Fibroblast of lung (primary cell): Measurements from ENCODE around the gene WDR54. TPM values are rescaled to one million over a fixed set of nuclear protein-coding genes. Genes with fewer than 3 reads are reported as not detected.

ENCODE experiments used
- DNase-seq, 2 donors: peaks; one replicate each; pipeline versions ENCODE4 v3.0.0 to v3.0.0-alpha.2; 2010; ENCODE audit warnings: low read depth in 2 of 2
- H2AFZ ChIP-seq: 2 replicates; pipeline ENCODE4 v1.5.1; 2012; ENCODE audit warnings: low read length, control low read depth, inconsistent platforms
- H3K27ac ChIP-seq: 2 replicates; pipeline ENCODE4 v1.5.1; 2011; ENCODE audit warnings: low read length, control low read depth; ENCODE audit not compliant: insufficient read depth
- H3K27me3 ChIP-seq: 2 replicates; pipeline ENCODE4 v1.5.1; 2011; ENCODE audit warnings: mild to moderate bottlenecking, low read length; ENCODE audit not compliant: control insufficient read depth, insufficient read depth
- H3K36me3 ChIP-seq: 2 replicates; pipeline ENCODE4 v1.5.1; 2011; ENCODE audit warnings: low read length; ENCODE audit not compliant: control insufficient read depth, insufficient read depth
- H3K4me1 ChIP-seq: 2 replicates; pipeline ENCODE4 v1.5.1; 2011; ENCODE audit warnings: low read length; ENCODE audit not compliant: control insufficient read depth, insufficient read depth; ENCODE audit errors: extremely low read depth
- H3K4me2 ChIP-seq: 2 replicates; pipeline ENCODE4 v1.5.1; 2011; ENCODE audit warnings: low read length, control low read depth; ENCODE audit not compliant: insufficient read depth; ENCODE audit errors: extremely low read depth
- H3K4me3 ChIP-seq, 4 experiments: fragments of 200-600 bp in 1 of 4; sonication (generic) in 1 of 4; replicated peaks in 1 of 4; 2 replicates each; pipeline ENCODE4 v1.5.1; 2011 to 2016; ENCODE audit warnings: low read length in 4 of 4, low read depth in 3 of 4, mild to moderate bottlenecking in 3 of 4, control low read depth in 2 of 4, inconsistent platforms in 1 of 4, mixed read lengths in 1 of 4; ENCODE audit not compliant: insufficient read depth in 1 of 4; ENCODE audit errors: control extremely low read depth in 1 of 4
- H3K79me2 ChIP-seq: 2 replicates; pipeline ENCODE4 v1.5.1; 2012; ENCODE audit warnings: mild to moderate bottlenecking, low read length, inconsistent platforms; ENCODE audit not compliant: control insufficient read depth, insufficient read depth
- H3K9ac ChIP-seq: 2 replicates; pipeline ENCODE4 v1.5.1; 2011; ENCODE audit warnings: mild to moderate bottlenecking, low read length, control low read depth; ENCODE audit not compliant: insufficient read depth
- H3K9me3 ChIP-seq: 2 replicates; pipeline ENCODE4 v1.5.1; 2012; ENCODE audit warnings: low read depth, low read length; ENCODE audit not compliant: control insufficient read depth, insufficient read depth
- H4K20me1 ChIP-seq: 2 replicates; pipeline ENCODE4 v1.5.1; 2011; ENCODE audit warnings: low read length; ENCODE audit not compliant: control insufficient read depth, insufficient read depth; ENCODE audit errors: extremely low read depth
- CTCF ChIP-seq, 2 donors: IDR thresholded peaks in 1 of 2; conservative IDR thresholded peaks in 1 of 2; 1 replicate in 1 of 2; 2 replicates in 1 of 2; pipeline ENCODE4 v1.5.1; 2011 to 2012; ENCODE audit warnings: low read length in 2 of 2, control low read depth in 1 of 2, inconsistent platforms in 1 of 2, low read depth in 1 of 2, mild to moderate bottlenecking in 1 of 2
- EZH2 ChIP-seq: IDR thresholded peaks from 2 replicates; pipeline ENCODE4 v1.5.1; 2012; ENCODE audit warnings: low read length, control low read depth, mild to moderate bottlenecking; ENCODE audit errors: missing control alignments
- polyA plus RNA-seq, 2 donors: library from polyadenylated mRNA; depleted of rRNA in 1 of 2; stranded (reverse) in 1 of 2; unstranded in 1 of 2; fragments of >200 nt; gene quantifications; 2 replicates each; pipeline ENCODE4 v1.2.1, GENCODE V29; 2011 to 2012; ENCODE audit warnings: missing spikeins in 1 of 2
- total RNA-seq: library from RNA; depleted of rRNA; stranded (reverse); fragments of >200 nt; gene quantifications from 2 replicates; pipeline ENCODE4 v1.2.1, GENCODE V29; 2014

Gene WDR54
- total and polyA plus RNA-seq, 2 donors (not counting 1 experiment from before 2014, with no cell fraction given) = 24.3 to 27.1 TPM

GRCh38 chr2:74391580-74392448 lies 29.7 kb upstream of the WDR54 start:
- Histone ChIP-seq H3K79me2 (peaks cover 46% of the 10 kb centered on the region), H3K4me2 (peak overlapping the region; percentile 92), H3K9ac (peak overlapping the region; percentile 98), H3K27ac (peak overlapping the region; percentile 95), H3K4me3 (peak overlapping the region; percentile 76 to 98 (median 93)), H2AFZ (peak overlapping the region; percentile 86), H3K4me1 (peaks cover 10% of the 10 kb centered on the region), H3K36me3 (no peaks in the 10 kb centered on the region), H3K27me3 (no peaks in the 10 kb centered on the region), H4K20me1 (no peaks in the 10 kb centered on the region), H3K9me3 (no peaks in the 10 kb centered on the region)
- peak; percentile 76 to 92 for DNase-seq
- TF ChIP-seq CTCF (conservative IDR thresholded peaks at IDR 0.05 in 1 of 2, IDR thresholded peaks at IDR 0.05 in 1 of 2; ENCODE audit: low read depth in 1 of 2, low read length in 2 of 2) (peak; percentile 92 to 100), EZH2 (no peak)

GRCh38 chr2:74392449-74392743 lies 29.1 kb upstream of the WDR54 start:
- peak overlapping the region; percentile 37 for H2AFZ ChIP-seq
- peaks cover 40% of the 10 kb centered on the region for H3K79me2 ChIP-seq
- H3K9ac ChIP-seq = no peak overlapping the region
- TF ChIP-seq CTCF (conservative IDR thresholded peaks at IDR 0.05 in 1 of 2, IDR thresholded peaks at IDR 0.05 in 1 of 2; ENCODE audit: low read depth in 1 of 2, low read length in 2 of 2) (no peak), EZH2 (no peak)
- H3K4me2 ChIP-seq = peak overlapping the region; percentile 79
- no peaks in the 10 kb centered on the region for H3K9me3 ChIP-seq
- no peaks in the 10 kb centered on the region for H4K20me1 ChIP-seq
- peaks cover 8% of the 10 kb centered on the region for H3K4me1 ChIP-seq
- no peak overlapping the region for H3K27ac ChIP-seq
- H3K4me3 ChIP-seq = peak overlapping the region in 1 of 4 experiments; percentile 95
- no peak for DNase-seq
- H3K27me3 ChIP-seq = no peaks in the 10 kb centered on the region
- no peaks in the 10 kb centered on the region for H3K36me3 ChIP-seq

GRCh38 chr2:74393525-74393924 lies 28.0 kb upstream of the WDR54 start:
- no peak for DNase-seq
- Histone ChIP-seq H3K4me3 (no peak overlapping the region), H3K4me1 (peaks cover 4% of the 10 kb centered on the region), H3K9me3 (no peaks in the 10 kb centered on the region), H3K27me3 (no peaks in the 10 kb centered on the region), H2AFZ (no peak overlapping the region), H4K20me1 (no peaks in the 10 kb centered on the region), H3K36me3 (no peaks in the 10 kb centered on the region), H3K9ac (no peak overlapping the region), H3K27ac (no peak overlapping the region), H3K4me2 (no peak overlapping the region), H3K79me2 (peaks cover 29% of the 10 kb centered on the region)
- TF ChIP-seq EZH2 (no peak), CTCF (conservative IDR thresholded peaks at IDR 0.05 in 1 of 2, IDR thresholded peaks at IDR 0.05 in 1 of 2; ENCODE audit: low read depth in 1 of 2, low read length in 2 of 2) (no peak)
